ENCODE data around the gene QSOX1.

GRCh38 chr1:180181048-180181447 lies 26.4 kb downstream of the QSOX1 start:
- no peak for TF ChIP-seq YY1 (IDR thresholded peaks at IDR 0.05; ENCODE audit: insufficient read depth, insufficient read length)
- TF ChIP-seq ZNF274 (IDR thresholded peaks at IDR 0.05; ENCODE audit: low read depth, low read length) = no peak
- no peak for TF ChIP-seq SUZ12 (IDR thresholded peaks at IDR 0.05; ENCODE audit: extremely low read depth, insufficient read depth, insufficient read length)
